GM12878 (cell line): ENCODE results near the gene SRXN1. TPM values are rescaled to one million over a fixed set of nuclear protein-coding genes. Genes with fewer than 3 reads are reported as not detected.

ENCODE experiments used
- ATAC-seq: fragments of 200-7000 bp; cut with Tn5 transposase; 3 replicates; pipeline ENCODE4 v1.9.1; 2020; ENCODE audit warnings: mild to moderate bottlenecking, moderate library complexity
- BruUV-seq: library from RNA; stranded (reverse); fragments of 400-500 nt; replicated peaks from 2 replicates; lab custom pipeline; 2021; lab: Mats Ljungman, UMichigan
- CTCF ChIA-PET: fragments of 300-600 bp; sonication (Branson Sonifier 250); formaldehyde crosslinking; extraction: SDS; loops from one replicate; lab custom pipeline; 2021; ENCODE audit warnings: inconsistent platforms; lab: Yijun Ruan, JAX
- POLR2A ChIA-PET: fragments of 350-600 bp; formaldehyde crosslinking; extraction: SDS; loops from one replicate; lab custom pipeline; 2021; ENCODE audit warnings: inconsistent platforms; lab: Charles Lee
- RAD21 ChIA-PET: fragments of 300-600 bp; sonication (Branson Sonifier 250); formaldehyde crosslinking; loops from one replicate; lab custom pipeline; 2023; ENCODE audit warnings: antibody characterized with exemption; ENCODE audit not compliant: unreplicated experiment; lab: Charles Lee
- SMC1A ChIA-PET: fragments of 300-600 bp; sonication (Branson Sonifier 250); formaldehyde crosslinking; loops from one replicate; lab custom pipeline; 2023; ENCODE audit not compliant: unreplicated experiment, uncharacterized antibody; lab: Charles Lee
- DNase-seq: peaks from one replicate; pipeline ENCODE4 v3.0.0-alpha.2; 2011; ENCODE audit warnings: low read depth, low spot score
- FAIRE-seq: peaks from 3 replicates; lab custom pipeline; 2011; peaks lifted over from hg19 to GRCh38; lab: Jason Lieb, UNC
- H2AFZ ChIP-seq: 2 replicates; pipeline ENCODE4 v1.6.0; 2011; ENCODE audit warnings: low read depth, low read length, control low read depth; ENCODE audit not compliant: control insufficient read depth
- H3K27ac ChIP-seq: 2 replicates; pipeline ENCODE4 v1.5.1; 2011; ENCODE audit warnings: control low read depth; ENCODE audit not compliant: control insufficient read depth, insufficient read depth
- H3K27me3 ChIP-seq, 2 experiments: replicated peaks in 1 of 2; 2 replicates each; pipeline versions ENCODE4 v1.6.0 to v1.6.1; 2011; ENCODE audit warnings: low read length in 1 of 2; ENCODE audit not compliant: control insufficient read depth in 2 of 2, insufficient read depth in 2 of 2
- H3K36me3 ChIP-seq, 2 experiments: 2 replicates each; pipeline ENCODE4 v1.5.1; 2011; ENCODE audit warnings: low read length in 1 of 2; ENCODE audit not compliant: control insufficient read depth in 2 of 2, insufficient read depth in 2 of 2
- H3K4me1 ChIP-seq: 2 replicates; pipeline ENCODE4 v1.6.1; 2011; ENCODE audit warnings: mild to moderate bottlenecking, low read length, moderate library complexity, mixed read lengths; ENCODE audit not compliant: control insufficient read depth, insufficient read depth
- H3K4me2 ChIP-seq: 2 replicates; pipeline ENCODE4 v1.6.0; 2011; ENCODE audit warnings: control low read depth; ENCODE audit not compliant: control insufficient read depth, insufficient read depth
- H3K4me3 ChIP-seq: fragments of 200-600 bp; sonication (generic); 2 replicates; pipeline ENCODE4 v1.5.1; 2016
- H3K79me2 ChIP-seq: 2 replicates; pipeline ENCODE4 v1.6.0; 2011; ENCODE audit warnings: low read length; ENCODE audit not compliant: control insufficient read depth, insufficient read depth
- H3K9ac ChIP-seq: 2 replicates; pipeline ENCODE4 v1.8.0; 2011; ENCODE audit warnings: low read length, control low read depth, mixed read lengths; ENCODE audit not compliant: control insufficient read depth, insufficient read depth
- H3K9me3 ChIP-seq: replicated peaks from 3 replicates; pipeline ENCODE4 v1.5.1; 2011; ENCODE audit warnings: mild to moderate bottlenecking, low read length; ENCODE audit not compliant: control insufficient read depth, insufficient read depth
- H4K20me1 ChIP-seq: 2 replicates; pipeline ENCODE4 v1.6.0; 2011; ENCODE audit not compliant: control insufficient read depth, insufficient read depth
- HSF1 ChIP-seq: fragments of 150-350 bp; IDR thresholded peaks from 2 replicates; pipeline ENCODE4 v1.6.1; 2014; ENCODE audit warnings: mild to moderate bottlenecking, low read depth, low read length
- IRF5 ChIP-seq: fragments of 450-650 bp; IDR thresholded peaks from 2 replicates; pipeline ENCODE4 v1.6.1; 2017; ENCODE audit warnings: borderline replicate concordance
- POLR2A ChIP-seq: IDR thresholded peaks from 2 replicates; pipeline ENCODE4 v1.6.1; 2011; ENCODE audit warnings: low read depth, mild to moderate bottlenecking, low read length
- POLR2AphosphoS2 ChIP-seq: IDR thresholded peaks from 2 replicates; pipeline ENCODE4 v1.6.1; 2011; ENCODE audit warnings: low read depth, mild to moderate bottlenecking, low read length, improper control_type of control experiment, moderate library complexity
- RUNX3 ChIP-seq: IDR thresholded peaks from 2 replicates; pipeline ENCODE4 v1.6.1; 2012; ENCODE audit warnings: low read length, inconsistent platforms
- SIN3A ChIP-seq: IDR thresholded peaks from 2 replicates; pipeline ENCODE4 v1.6.1; 2012; ENCODE audit warnings: low read depth, low read length, improper control_type of control experiment
- SREBF1 ChIP-seq: IDR thresholded peaks from 2 replicates; pipeline ENCODE4 v1.6.1; 2012; ENCODE audit warnings: mild to moderate bottlenecking, low read length
- STAT1 ChIP-seq: fragments of 450-650 bp; conservative IDR thresholded peaks from 2 replicates; pipeline ENCODE4 v1.6.1; 2014; ENCODE audit warnings: antibody characterized with exemption, mild to moderate bottlenecking
- ZNF207 ChIP-seq: fragments of 450-650 bp; IDR thresholded peaks from 2 replicates; pipeline ENCODE4 v1.6.1; 2014; ENCODE audit warnings: antibody characterized with exemption, mild to moderate bottlenecking, borderline replicate concordance
- ZSCAN29 ChIP-seq: fragments of 450-650 bp; IDR thresholded peaks from 2 replicates; pipeline ENCODE4 v1.6.1; 2017; ENCODE audit warnings: mild to moderate bottlenecking, moderate library complexity
- WGBS: methylation state at CpG from one replicate; pipeline ENCODE4 v1.1.6; 2016; ENCODE audit warnings: low lambda C conversion rate; ENCODE audit not compliant: insufficient replicate concordance, insufficient coverage; ENCODE audit errors: missing lambda C conversion rate; 5-methylcytosine and 5-hydroxymethylcytosine counted together
- in situ Hi-C: fragments of 300-500 bp; cut with MboI; formaldehyde crosslinking; loops from 9 replicates; pipeline ENCODE4 v1.14.3; 2018; ENCODE audit warnings: mixed read lengths
- intact Hi-C: fragments of 100-400 bp; cut with micrococcal nuclease; formaldehyde crosslinking; loops from one replicate; pipeline ENCODE4 v1.14.2; 2022; ENCODE audit not compliant: unreplicated experiment
- polyA plus RNA-seq, 11 experiments: library from polyadenylated mRNA; depleted of rRNA in 4 of 11; unstranded in 6 of 11; stranded (reverse) in 5 of 11; fragments of >200 nt; fragmentation: Nextera tagmentation in 4 of 11; fragmentation: Illumina TruSeq in 1 of 11; extraction: Ambion mirVana in 4 of 11; extraction: Trizol in 1 of 11; gene quantifications; 1 replicate in 1 of 11; 2 replicates in 10 of 11; pipeline versions ENCODE4 v1.2.1 to v1.2.3, GENCODE V29; 2011 to 2016; ENCODE audit warnings: inconsistent platforms in 2 of 11, missing spikeins in 2 of 11, low read depth in 1 of 11
- total RNA-seq, 4 experiments: library from RNA; depleted of rRNA in 3 of 4; stranded (reverse); fragments of >200 nt in 3 of 4; fragmentation: Illumina TruSeq in 1 of 4; extraction: Trizol in 1 of 4; gene quantifications; 2 replicates each; pipeline versions ENCODE4 v1.2.1 to v1.2.3, GENCODE V29; 2013 to 2021

Gene SRXN1
- total and polyA plus RNA-seq, 10 of the 15 experiments (the other 5 are each of a cell fraction or from before 2014, with no cell fraction given) = 4.1 to 20.5 (median 15.6) TPM

- 61% methylated on average over 13 of the region's 13 CpGs for WGBS
- Histone ChIP-seq H3K9me3 (no peaks in the 10 kb centered on the region), H3K9ac (no peak overlapping the region), H3K79me2 (no peaks in the 10 kb centered on the region), H3K27me3 (peaks cover 3 to 6% of the 10 kb centered on the region in 2 experiments), H3K27ac (no peak overlapping the region), H3K4me2 (no peak overlapping the region), H3K36me3 (no peaks in the 10 kb centered on the region), H3K4me3 (no peak overlapping the region), H4K20me1 (no peaks in the 10 kb centered on the region), H2AFZ (no peak overlapping the region)
- ChIA-PET CTCF (interaction anchor here (1.0 to 1.7 kb wide), 2 partner anchors 15 to 19 kb away, joined by 3 to 7 read pairs; no protein-coding TSS in a partner anchor), SMC1A (no interaction called here), POLR2A (no interaction called here), RAD21 (no interaction called here)
- no peak for ATAC-seq
- intact Hi-C loops = no loop called here
- BruUV-seq = no TSS peak
- FAIRE-seq = no peak
- no peak for DNase-seq
- TF ChIP-seq SREBF1 (no peak), POLR2AphosphoS2 (no peak), SIN3A (no peak), POLR2A (no peak), HSF1 (no peak), STAT1 (no peak), RUNX3 (no peak), ZSCAN29 (no peak), ZNF207 (no peak), IRF5 (no peak)
- TF ChIP-seq, all 136 proteins: peak for 0
- in situ Hi-C loops = no loop called here
- no peaks in the 10 kb centered on the region for H3K4me1 ChIP-seq
These were observed 11.6 kb upstream of the SRXN1 start for GRCh38 chr20:664576-664975.
